Cardiac septum (tissue), 1 donor: Measurements from ENCODE around the gene CASZ1. TPM values are rescaled to one million over a fixed set of nuclear protein-coding genes. Genes with fewer than 3 reads are reported as not detected.
A peak's percentile ranks its signal among the peaks of the same experiment; 100 is the strongest.

Experiments
- DNase-seq: peaks from one replicate; pipeline ENCODE4 v3.0.0-alpha.2; 2020; ENCODE audit warnings: low spot score
- intact Hi-C: fragments of 100-400 bp; cut with DNase I; formaldehyde crosslinking; loops from one replicate; pipeline ENCODE4 v1.14.0; 2022
- total RNA-seq: library from RNA; stranded (reverse); fragmentation: NEBNext Ultra II Directional; extraction: Animal tissue kit (Norgen Biotek cat#: 25700); gene quantifications from one replicate; pipeline ENCODE4 v1.2.1, GENCODE V29; 2021
- donor health status: DM: no; HTN: no; CAD: no.

CASZ1 gene
- total RNA-seq, 1 donor from 2014 or later, result 82.0 TPM

GRCh38 chr1:10672343-10673050 is 123.9 kb downstream of the CASZ1 start:
- DNase-seq, result no peak
- intact Hi-C loops, result no loop called here

DNA sequence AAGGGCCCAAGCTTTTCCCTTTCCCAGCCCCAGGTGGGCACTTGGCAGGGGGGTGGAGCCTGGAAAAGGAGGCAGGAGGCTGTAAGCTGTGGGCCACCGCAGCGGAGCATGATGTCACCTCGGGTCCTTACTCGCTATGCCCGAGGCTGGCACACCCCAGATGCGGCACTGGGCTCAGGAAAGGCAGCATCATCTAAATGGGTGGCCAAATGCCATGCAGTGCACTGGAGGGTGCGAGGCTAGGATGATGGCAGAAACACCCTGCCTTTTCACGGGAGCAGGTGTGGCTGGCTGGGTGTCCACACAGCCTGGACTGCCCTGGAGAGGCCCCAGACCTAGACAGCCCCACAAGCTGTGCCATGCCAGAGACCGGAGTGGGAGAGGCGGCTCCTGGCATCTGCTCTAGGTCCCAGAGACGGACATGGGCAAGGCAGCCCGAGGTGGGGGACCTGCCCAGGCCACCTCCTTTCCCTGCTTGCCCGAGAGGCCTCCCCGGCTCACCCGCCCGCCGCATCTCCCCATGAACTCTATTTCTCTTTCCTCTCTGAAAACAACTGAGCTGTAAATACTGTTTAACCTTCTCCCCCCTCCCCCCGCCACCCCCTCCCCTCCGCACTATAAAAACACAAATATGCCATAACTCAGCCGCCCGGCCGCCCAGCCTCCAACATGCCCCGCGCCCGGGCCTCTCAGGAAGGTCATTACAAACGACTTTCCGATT is 124.7 kb downstream of the CASZ1 start:
- intact Hi-C loops, result no loop called here
- no peak for DNase-seq

DNA sequence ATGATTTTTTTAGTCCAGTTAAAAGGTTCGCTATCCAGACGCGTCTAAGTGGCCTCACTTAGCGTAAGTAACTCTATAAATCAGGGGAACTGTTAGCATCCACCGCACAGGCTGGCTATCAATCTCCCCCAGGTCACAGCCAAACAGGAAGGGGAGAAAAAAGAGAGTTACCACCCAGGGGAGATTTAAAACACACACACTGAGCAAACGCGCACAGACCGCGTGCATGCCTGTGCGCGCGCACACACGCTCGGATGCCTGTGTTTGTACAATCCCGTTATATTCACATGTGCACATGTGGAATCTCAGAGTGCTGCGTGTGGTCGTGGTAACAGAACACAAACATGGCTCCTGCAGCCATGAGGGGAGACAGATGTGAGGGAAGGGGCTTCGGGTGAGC is 125.4 kb downstream of the CASZ1 start:
- no peak for DNase-seq
- intact Hi-C loops, result no loop called here

DNA sequence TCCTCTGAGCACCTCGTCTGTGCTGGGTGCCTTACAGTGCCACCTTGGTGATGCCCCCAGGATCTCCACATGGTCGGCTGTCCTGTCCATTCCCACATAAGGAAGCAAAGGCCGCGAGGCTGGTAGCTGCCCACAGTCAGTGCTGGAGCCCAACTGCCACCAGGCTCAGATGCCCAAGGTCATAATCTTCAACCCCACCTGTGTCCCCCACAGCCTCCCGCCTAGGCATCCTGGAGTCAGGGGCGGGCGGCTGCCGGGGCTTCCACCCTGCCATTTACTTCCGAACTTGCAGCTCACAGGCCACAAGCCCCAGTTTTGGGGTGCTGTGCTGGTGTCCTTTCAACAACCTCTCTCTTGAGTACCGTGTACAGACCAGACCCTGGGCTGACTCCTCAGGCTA is 126.3 kb downstream of the CASZ1 start:
- intact Hi-C loops, result no loop called here
- no peak for DNase-seq

DNA sequence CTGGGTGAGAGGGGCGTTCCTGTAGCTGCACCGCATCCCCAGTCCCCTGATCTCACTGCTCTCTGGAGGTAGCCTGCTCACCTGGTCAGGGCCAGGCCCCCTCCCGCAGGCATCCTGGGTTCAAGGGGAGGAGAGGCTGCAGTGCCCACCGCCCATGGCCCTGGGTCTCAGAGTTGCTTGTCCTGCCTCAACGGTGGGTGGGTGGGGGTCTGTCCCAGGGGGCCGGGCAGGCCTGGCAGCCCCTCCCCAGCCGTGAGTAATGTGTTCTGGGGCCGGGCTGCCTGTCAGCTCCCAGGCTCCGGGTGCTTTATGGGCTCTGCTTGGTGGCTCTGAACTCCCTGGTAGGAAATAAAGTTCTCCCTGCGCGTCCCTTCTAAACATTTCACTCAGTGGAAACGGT is 126.9 kb downstream of the CASZ1 start:
- intact Hi-C loops, result no loop called here

DNA sequence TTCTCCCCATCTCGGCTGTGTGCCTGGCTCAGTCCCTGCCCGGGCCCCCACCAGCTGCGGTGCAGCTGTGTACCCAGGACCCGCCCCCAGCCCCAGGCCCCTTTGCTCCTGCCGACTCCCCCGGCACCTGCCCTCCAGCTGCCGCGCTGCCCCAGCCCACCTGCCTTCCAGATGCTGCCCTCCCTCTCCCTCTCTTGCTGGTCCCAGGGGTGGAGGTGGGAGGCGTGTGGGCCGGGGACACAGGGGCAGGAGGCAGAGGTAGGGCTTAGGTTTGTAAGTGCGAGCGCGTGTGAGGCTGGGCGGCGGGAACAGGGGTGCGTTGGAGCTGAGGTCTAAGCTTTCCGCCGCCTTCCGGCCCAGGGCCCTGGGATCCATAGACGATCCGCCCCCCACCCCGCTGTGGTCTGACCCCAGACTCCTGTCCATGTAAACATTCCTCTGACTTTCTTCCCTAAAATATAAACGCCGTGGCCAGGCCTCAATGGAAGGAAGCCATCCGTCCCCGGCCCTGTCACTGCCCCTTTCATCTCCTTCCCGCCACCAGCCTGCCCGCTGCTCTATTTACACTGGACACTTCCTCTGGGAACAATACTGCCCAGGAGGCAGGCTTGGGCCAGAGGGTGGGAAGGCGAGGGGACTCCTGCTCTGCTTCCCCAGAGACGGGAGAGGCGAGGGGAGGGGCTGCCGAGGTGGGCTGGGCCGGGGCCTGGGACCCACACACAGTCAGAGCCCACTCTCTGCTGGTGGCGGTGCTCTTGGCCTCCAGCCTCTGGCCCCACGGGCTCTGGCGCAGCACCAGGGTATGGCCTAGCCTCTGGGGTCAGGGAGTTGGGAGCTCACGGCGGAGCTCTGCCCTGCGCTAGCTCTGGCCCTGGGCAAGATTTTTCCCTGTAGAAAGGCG is 128.3 kb downstream of the CASZ1 start:
- DNase-seq, result no peak
- intact Hi-C loops, result no loop called here

More for the DNA sequence above, 126.9 kb downstream of the CASZ1 start:
- no peak for DNase-seq

DNA sequence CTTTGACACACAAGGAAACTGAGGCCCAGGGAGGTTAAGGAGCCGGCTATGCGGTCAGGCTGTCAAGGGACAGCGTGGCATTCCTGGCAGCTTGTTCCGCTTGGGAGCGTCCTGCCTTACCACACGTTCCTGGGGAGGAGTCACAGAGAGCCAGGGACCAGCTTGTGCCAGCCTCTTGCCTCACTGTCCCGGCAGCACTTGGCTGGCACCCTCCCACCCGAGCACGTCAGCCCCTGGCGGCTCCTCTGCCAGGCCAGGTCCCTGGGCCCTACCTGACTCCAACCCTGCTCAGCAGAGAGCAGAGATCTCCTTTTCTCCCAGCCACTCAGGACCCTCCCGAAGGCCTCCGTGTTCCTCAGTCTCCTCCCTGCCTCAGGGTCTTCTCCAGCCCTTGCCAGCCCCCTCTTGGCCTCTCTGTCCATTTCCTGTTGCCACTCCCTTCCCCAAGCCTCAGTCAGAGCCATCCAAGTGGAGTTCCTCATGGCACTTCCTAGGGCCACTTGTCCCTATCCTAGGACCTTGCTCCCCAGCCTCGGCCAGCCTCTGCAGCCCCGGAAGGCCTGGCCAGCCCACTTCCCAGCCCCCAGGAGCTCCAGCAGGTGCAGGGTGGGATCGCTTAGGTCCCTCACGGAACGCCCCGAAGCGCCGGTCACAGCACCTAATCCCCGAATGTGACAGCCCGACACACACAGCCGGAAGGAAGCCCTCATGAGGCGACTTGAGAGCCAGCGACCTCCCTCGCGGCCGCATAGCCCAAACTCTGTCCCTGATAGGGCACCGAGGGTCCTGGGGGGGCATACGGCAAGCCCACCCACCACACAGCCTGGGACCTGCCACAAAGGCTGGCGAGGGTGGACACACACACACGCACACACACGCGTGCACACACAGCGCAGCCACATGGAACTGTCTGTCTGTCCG is 130.3 kb downstream of the CASZ1 start:
- DNase-seq, result peak; percentile 88
- intact Hi-C loops, result no loop called here

DNA sequence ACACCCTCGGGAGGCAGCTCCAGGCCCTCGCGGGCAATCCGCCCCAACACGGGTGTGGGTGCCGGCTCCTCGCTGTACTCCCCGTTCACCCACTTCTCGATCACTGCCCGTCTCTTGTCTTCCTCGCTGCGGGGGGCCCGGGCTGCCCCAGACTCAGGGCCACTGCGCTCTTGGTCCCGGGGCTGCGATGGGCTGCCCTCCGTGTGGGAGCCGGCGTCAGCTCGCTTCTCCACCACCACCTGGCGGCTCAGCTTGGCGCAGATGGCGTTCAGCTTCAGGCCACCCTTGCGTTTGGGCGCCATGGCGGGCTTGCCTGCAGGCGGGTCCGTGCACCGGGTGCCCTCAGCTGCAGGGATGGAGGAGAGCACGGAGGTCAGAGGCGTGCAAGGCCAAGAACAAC is 131.2 kb downstream of the CASZ1 start:
- intact Hi-C loops, result no loop called here
- DNase-seq, result no peak

GRCh38 chr1:10664251-10664650 is 132.2 kb downstream of the CASZ1 start:
- intact Hi-C loops, result no loop called here

DNA sequence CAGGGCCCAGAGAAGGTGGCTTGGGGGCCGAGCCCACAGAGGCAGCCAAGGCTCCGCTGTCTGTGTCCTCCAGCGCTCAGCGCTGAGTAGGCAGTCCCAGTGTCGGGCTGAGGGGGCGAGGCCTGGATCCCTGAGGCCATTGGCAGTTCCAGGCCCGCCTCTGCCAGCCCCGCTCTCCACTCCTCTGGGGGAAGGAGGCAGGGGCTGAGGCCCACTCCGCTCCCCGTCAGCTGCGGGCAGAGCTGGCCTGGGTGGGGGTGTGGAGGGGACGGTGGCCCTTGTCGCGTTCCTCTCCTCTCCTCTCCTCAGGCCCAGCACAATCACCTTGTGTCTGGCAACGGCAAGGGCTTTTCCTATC is 132.8 kb downstream of the CASZ1 start:
- intact Hi-C loops, result no loop called here

More at GRCh38 chr1:10664251-10664650, 132.2 kb downstream of the CASZ1 start:
- DNase-seq, result no peak

GRCh38 chr1:10662824-10663677 is 133.4 kb downstream of the CASZ1 start:
- intact Hi-C loops, result no loop called here
- DNase-seq, result no peak

More for the DNA sequence above, 132.8 kb downstream of the CASZ1 start:
- no peak for DNase-seq

DNA sequence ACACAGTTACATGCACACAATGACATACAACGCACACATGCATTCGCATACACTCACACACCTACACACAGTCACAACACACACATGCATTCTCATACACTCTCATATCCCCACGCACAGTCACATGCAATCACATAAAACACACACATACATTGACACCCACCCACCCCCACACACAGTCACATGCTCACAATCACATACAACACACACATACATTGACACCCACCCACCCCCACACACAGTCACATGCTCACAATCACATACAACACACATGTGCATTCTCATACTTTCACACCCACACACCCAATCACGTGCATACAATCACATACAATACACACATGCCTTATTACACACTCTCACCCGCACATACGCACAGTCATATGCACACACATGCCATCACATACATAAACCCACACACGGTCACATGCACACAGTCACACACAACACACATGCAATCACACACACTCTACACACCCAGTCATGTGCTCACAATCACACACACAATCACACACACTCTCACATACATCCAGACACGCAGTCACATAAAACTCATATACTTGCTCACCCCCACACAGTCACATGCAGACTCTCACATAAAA is 134.3 kb downstream of the CASZ1 start:
- intact Hi-C loops, result no loop called here
- DNase-seq, result no peak

DNA sequence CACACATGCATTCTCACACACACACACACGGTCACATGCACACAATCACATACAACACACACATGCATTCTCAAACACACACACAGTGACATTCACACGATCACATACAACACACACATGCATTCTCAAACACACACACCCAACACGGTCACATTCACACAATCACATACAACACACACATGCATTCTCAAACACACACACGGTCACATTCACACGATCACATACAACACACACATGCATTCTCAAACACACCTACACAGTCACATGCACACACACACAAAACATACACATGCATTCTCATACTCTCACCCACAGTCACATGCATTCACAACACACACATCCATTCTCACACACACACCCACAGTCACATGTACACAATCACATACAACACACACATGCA is 135.0 kb downstream of the CASZ1 start:
- no peak for DNase-seq
- intact Hi-C loops, result no loop called here

GRCh38 chr1:10659646-10660540 is 136.6 kb downstream of the CASZ1 start:
- no peak for DNase-seq
- intact Hi-C loops, result no loop called here

DNA sequence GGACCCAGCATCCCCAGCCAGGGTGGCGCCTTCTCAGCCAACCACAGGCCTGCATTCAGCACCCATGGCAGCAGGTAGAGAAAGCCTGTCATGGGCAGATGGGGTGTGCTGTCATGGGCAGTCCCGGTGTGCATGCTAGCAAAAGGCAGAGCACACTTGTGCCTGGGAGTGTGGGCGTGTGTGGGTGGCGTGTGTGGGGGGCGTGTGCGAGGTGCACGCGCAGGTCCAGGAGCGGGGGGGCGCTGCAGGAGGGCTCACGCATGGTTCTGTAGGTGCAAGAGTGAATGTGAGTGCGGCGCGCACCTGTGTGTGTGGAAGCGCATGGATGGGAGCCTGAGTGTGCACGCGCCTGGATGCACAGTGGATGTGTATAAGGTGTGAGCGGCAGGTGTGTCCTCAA is 137.2 kb downstream of the CASZ1 start:
- no peak for DNase-seq
- intact Hi-C loops, result no loop called here

GRCh38 chr1:10658396-10659066 is 137.9 kb downstream of the CASZ1 start:
- no peak for DNase-seq
- intact Hi-C loops, result no loop called here
